Rectal smooth muscle tissue (tissue), 1 donor: ENCODE data around the gene TMEM129.

Source experiments
- H3K27ac ChIP-seq: one replicate; pipeline ENCODE4 v1.7.0; 2013; ENCODE audit warnings: low read depth, low read length, inconsistent platforms
- H3K27me3 ChIP-seq: one replicate; pipeline ENCODE4 v1.7.0; 2013; ENCODE audit warnings: low read length; ENCODE audit not compliant: control insufficient read depth, insufficient read depth
- H3K36me3 ChIP-seq: one replicate; pipeline ENCODE4 v1.7.0; 2013; ENCODE audit warnings: low read length; ENCODE audit not compliant: control insufficient read depth, insufficient read depth
- H3K4me1 ChIP-seq: one replicate; pipeline ENCODE4 v1.7.0; 2013; ENCODE audit warnings: low read length; ENCODE audit not compliant: control insufficient read depth, insufficient read depth
- H3K4me3 ChIP-seq: one replicate; pipeline ENCODE4 v1.7.0; 2013; ENCODE audit warnings: low read length
- H3K9ac ChIP-seq: one replicate; pipeline ENCODE4 v1.7.0; 2013; ENCODE audit warnings: low read length

Gene TMEM129

GRCh38 chr4:1755297-1755696, 34.2 kb upstream of the TMEM129 start:
- Histone ChIP-seq H3K4me1 (no peaks in the 10 kb centered on the region), H3K27me3 (no peaks in the 10 kb centered on the region), H3K36me3 (no peaks in the 10 kb centered on the region), H3K27ac (no peak overlapping the region), H3K9ac (no peak overlapping the region), H3K4me3 (no peak overlapping the region)

- Histone ChIP-seq H3K4me3 (no peak overlapping the region), H3K36me3 (no peaks in the 10 kb centered on the region), H3K4me1 (no peaks in the 10 kb centered on the region), H3K9ac (no peak overlapping the region), H3K27me3 (no peaks in the 10 kb centered on the region), H3K27ac (no peak overlapping the region)
These were observed 33.2 kb upstream of the TMEM129 start for GRCh38 chr4:1754336-1754735.

GRCh38 chr4:1753697-1754311, 32.7 kb upstream of the TMEM129 start:
- H3K27me3 ChIP-seq = no peaks in the 10 kb centered on the region
- no peak overlapping the region for H3K9ac ChIP-seq
- H3K4me3 ChIP-seq = no peak overlapping the region
- no peaks in the 10 kb centered on the region for H3K36me3 ChIP-seq
- H3K27ac ChIP-seq = no peak overlapping the region
- no peaks in the 10 kb centered on the region for H3K4me1 ChIP-seq

- Histone ChIP-seq H3K27me3 (no peaks in the 10 kb centered on the region), H3K4me1 (no peaks in the 10 kb centered on the region), H3K36me3 (no peaks in the 10 kb centered on the region), H3K9ac (no peak overlapping the region), H3K27ac (no peak overlapping the region), H3K4me3 (no peak overlapping the region)
These were observed 32.2 kb upstream of the TMEM129 start for GRCh38 chr4:1753294-1753696.

GRCh38 chr4:1752284-1753041, 31.3 kb upstream of the TMEM129 start:
- no peak overlapping the region for H3K4me3 ChIP-seq
- no peak overlapping the region for H3K27ac ChIP-seq
- H3K4me1 ChIP-seq = no peaks in the 10 kb centered on the region
- H3K27me3 ChIP-seq = no peaks in the 10 kb centered on the region
- H3K36me3 ChIP-seq = no peaks in the 10 kb centered on the region
- no peak overlapping the region for H3K9ac ChIP-seq

GRCh38 chr4:1751919-1752283, 30.8 kb upstream of the TMEM129 start:
- Histone ChIP-seq H3K36me3 (no peaks in the 10 kb centered on the region), H3K4me3 (no peak overlapping the region), H3K27ac (no peak overlapping the region), H3K4me1 (no peaks in the 10 kb centered on the region), H3K9ac (no peak overlapping the region), H3K27me3 (no peaks in the 10 kb centered on the region)

- no peaks in the 10 kb centered on the region for H3K36me3 ChIP-seq
- H3K4me1 ChIP-seq = no peaks in the 10 kb centered on the region
- H3K4me3 ChIP-seq = no peak overlapping the region
- H3K9ac ChIP-seq = no peak overlapping the region
- H3K27me3 ChIP-seq = no peaks in the 10 kb centered on the region
- no peak overlapping the region for H3K27ac ChIP-seq
These were observed 30.2 kb upstream of the TMEM129 start for GRCh38 chr4:1751155-1751918.

GRCh38 chr4:1750381-1751154, 29.4 kb upstream of the TMEM129 start:
- Histone ChIP-seq H3K27me3 (no peaks in the 10 kb centered on the region), H3K4me3 (no peak overlapping the region), H3K36me3 (no peaks in the 10 kb centered on the region), H3K9ac (no peak overlapping the region), H3K4me1 (no peaks in the 10 kb centered on the region), H3K27ac (no peak overlapping the region)

- Histone ChIP-seq H3K27me3 (no peaks in the 10 kb centered on the region), H3K4me1 (no peaks in the 10 kb centered on the region), H3K4me3 (no peak overlapping the region), H3K36me3 (no peaks in the 10 kb centered on the region), H3K9ac (no peak overlapping the region), H3K27ac (no peak overlapping the region)
These were observed 28.7 kb upstream of the TMEM129 start for GRCh38 chr4:1749826-1750225.

GRCh38 chr4:1749370-1749769, 28.2 kb upstream of the TMEM129 start:
- Histone ChIP-seq H3K4me1 (no peaks in the 10 kb centered on the region), H3K27ac (no peak overlapping the region), H3K27me3 (no peaks in the 10 kb centered on the region), H3K36me3 (no peaks in the 10 kb centered on the region), H3K9ac (no peak overlapping the region), H3K4me3 (no peak overlapping the region)

GRCh38 chr4:1748465-1748995, 27.4 kb upstream of the TMEM129 start:
- Histone ChIP-seq H3K4me3 (no peak overlapping the region), H3K9ac (no peak overlapping the region), H3K36me3 (no peaks in the 10 kb centered on the region), H3K27ac (no peak overlapping the region), H3K4me1 (no peaks in the 10 kb centered on the region), H3K27me3 (no peaks in the 10 kb centered on the region)

- H3K27ac ChIP-seq = no peak overlapping the region
- no peaks in the 10 kb centered on the region for H3K36me3 ChIP-seq
- H3K9ac ChIP-seq = no peak overlapping the region
- no peak overlapping the region for H3K4me3 ChIP-seq
- H3K4me1 ChIP-seq = no peaks in the 10 kb centered on the region
- no peaks in the 10 kb centered on the region for H3K27me3 ChIP-seq
These were observed 26.5 kb upstream of the TMEM129 start for GRCh38 chr4:1747603-1747967.
